K562 (cell line): ENCODE measurements around the gene DGCR8. TPM values are rescaled to one million over a fixed set of nuclear protein-coding genes. Genes with fewer than 3 reads are reported as not detected.

ENCODE experiments used
- ARHGAP35 ChIP-seq: fragments of 450-650 bp; IDR thresholded peaks from 2 replicates; pipeline ENCODE4 v1.6.1; 2018; ENCODE audit not compliant: partially characterized antibody
- ATF3 ChIP-seq, 2 experiments: fragments of 450-650 bp in 1 of 2; sonication (generic) in 1 of 2; formaldehyde crosslinking in 1 of 2; IDR thresholded peaks in 1 of 2; conservative IDR thresholded peaks in 1 of 2; 2 replicates each; pipeline versions ENCODE4 v1.6.1 to v1.8.1; 2016 to 2023; ENCODE audit warnings: mild to moderate bottlenecking in 2 of 2, moderate library complexity in 2 of 2, inconsistent platforms in 1 of 2, missing genetic modification reagents in 1 of 2
- ATF7 ChIP-seq: fragments of 450-650 bp; IDR thresholded peaks from 2 replicates; pipeline ENCODE4 v1.7.1; 2014; ENCODE audit warnings: mild to moderate bottlenecking, moderate library complexity
- E4F1 ChIP-seq: fragments of 250-450 bp; sonication (Bioruptor Pico); IDR thresholded peaks from 2 replicates; pipeline ENCODE4 v1.5.0; 2021; ENCODE audit warnings: mild to moderate bottlenecking, borderline replicate concordance
- FOXJ2 ChIP-seq: fragments of 200-800 bp; sonication (Bioruptor generic); IDR thresholded peaks from 2 replicates; pipeline ENCODE4 v1.6.1; 2016; ENCODE audit warnings: missing genetic modification characterization, missing compliant biosample characterization
- GABPB1 ChIP-seq: sonication (generic); formaldehyde crosslinking; IDR thresholded peaks from 2 replicates; pipeline ENCODE4 v1.8.0; 2022; ENCODE audit warnings: mild to moderate bottlenecking, missing genetic modification reagents
- HNRNPH1 ChIP-seq: fragments of 200-400 bp; formaldehyde crosslinking; optimal IDR thresholded peaks from 2 replicates; pipeline ENCODE3; 2017; ENCODE audit warnings: low read depth, mild to moderate bottlenecking, low read length, moderate library complexity
- MAFF ChIP-seq: IDR thresholded peaks from 2 replicates; pipeline ENCODE4 v1.6.1; 2012; ENCODE audit warnings: low read length, improper control_type of control experiment
- MTA3 ChIP-seq: fragments of 450-650 bp; formaldehyde crosslinking; IDR thresholded peaks from 2 replicates; pipeline ENCODE4 v1.6.1; 2017; ENCODE audit warnings: mild to moderate bottlenecking, borderline replicate concordance
- RBM14 ChIP-seq: fragments of 200-400 bp; formaldehyde crosslinking; IDR thresholded peaks from 2 replicates; pipeline ENCODE4 v1.6.1; 2018; ENCODE audit warnings: low read depth, mild to moderate bottlenecking, low read length, moderate library complexity, borderline replicate concordance; ENCODE audit not compliant: insufficient read depth
- RBM39 ChIP-seq: fragments of 200-400 bp; formaldehyde crosslinking; optimal IDR thresholded peaks from 2 replicates; pipeline ENCODE3; 2018; ENCODE audit warnings: low read depth, low read length
- SMAD2 ChIP-seq: fragments of 150-350 bp; IDR thresholded peaks from 2 replicates; pipeline ENCODE4 v1.6.1; 2014; ENCODE audit warnings: low read depth, mild to moderate bottlenecking, low read length
- STAG1 ChIP-seq: sonication (generic); formaldehyde crosslinking; IDR thresholded peaks from 2 replicates; pipeline ENCODE4 v1.5.0; 2020; ENCODE audit warnings: missing genetic modification reagents, borderline replicate concordance
- TARDBP ChIP-seq: fragments of 450-650 bp; IDR thresholded peaks from 2 replicates; pipeline ENCODE4 v1.6.1; 2016
- TRIM28 ChIP-seq: fragments of 450-650 bp; IDR thresholded peaks from 2 replicates; pipeline ENCODE4 v1.6.1; 2017
- U2AF1 ChIP-seq: fragments of 200-400 bp; formaldehyde crosslinking; optimal IDR thresholded peaks from 2 replicates; pipeline ENCODE3; 2017; ENCODE audit warnings: mild to moderate bottlenecking, low read depth, low read length, moderate library complexity
- YY1 ChIP-seq, 3 experiments: IDR thresholded peaks; 2 replicates each; pipeline ENCODE4 v1.6.1; 2011; ENCODE audit warnings: low read length in 2 of 3, mild to moderate bottlenecking in 2 of 3, moderate library complexity in 2 of 3, borderline replicate concordance in 1 of 3, control low read depth in 1 of 3, low read depth in 1 of 3; ENCODE audit not compliant: insufficient read depth in 3 of 3, insufficient replicate concordance in 2 of 3, control insufficient read depth in 1 of 3, insufficient read length in 1 of 3; ENCODE audit errors: extremely low read depth in 1 of 3
- ZNF212 ChIP-seq: fragments of 450-650 bp; formaldehyde crosslinking; IDR thresholded peaks from 2 replicates; pipeline ENCODE4 v1.4.0; 2020; ENCODE audit warnings: mild to moderate bottlenecking
- ZNF274 ChIP-seq: IDR thresholded peaks from 2 replicates; pipeline ENCODE4 v1.6.1; 2011; ENCODE audit warnings: low read depth, mild to moderate bottlenecking, low read length, moderate library complexity, borderline replicate concordance
- ZNF282 ChIP-seq: sonication (generic); formaldehyde crosslinking; IDR thresholded peaks from 2 replicates; pipeline ENCODE4 v1.8.1; 2023; ENCODE audit warnings: missing genetic modification reagents
- ZNF347 ChIP-seq: fragments of 450-650 bp; formaldehyde crosslinking; IDR thresholded peaks from 2 replicates; pipeline ENCODE4 v1.4.0; 2020; ENCODE audit warnings: low read depth, mild to moderate bottlenecking, moderate library complexity
- ZNF785 ChIP-seq: fragments of 250-450 bp; sonication (Bioruptor Pico); IDR thresholded peaks from 2 replicates; pipeline ENCODE4 v1.4.0; 2020; ENCODE audit warnings: mild to moderate bottlenecking
- polyA plus RNA-seq, 8 experiments: library from polyadenylated mRNA; depleted of rRNA in 4 of 8; stranded (reverse) in 5 of 8; unstranded in 3 of 8; fragments of >200 nt; fragmentation: Nextera tagmentation in 2 of 8; fragmentation: Illumina TruSeq in 1 of 8; extraction: Ambion mirVana in 2 of 8; extraction: Trizol in 1 of 8; gene quantifications; 2 replicates each; pipeline versions ENCODE4 v1.2.1 to v1.2.3, GENCODE V29; 2011 to 2014; ENCODE audit warnings: inconsistent platforms in 1 of 8, missing spikeins in 1 of 8
- total RNA-seq, 7 experiments: library from RNA; depleted of rRNA in 6 of 7; stranded (reverse); fragments of >200 nt in 6 of 7; fragmentation: Illumina TruSeq in 2 of 7; extraction: Trizol in 2 of 7; gene quantifications; 2 replicates each; pipeline versions ENCODE4 v1.2.1 to v1.2.3, GENCODE V29; 2011 to 2021; ENCODE audit warnings: low replicate concordance in 1 of 7
- TF ChIP-seq, protein P1 (sequence below): fragments of 450-650 bp; IDR thresholded peaks from 2 replicates; pipeline ENCODE4 v1.6.1; 2016; ENCODE audit warnings: missing biosample characterization, missing genetic modification characterization

Gene DGCR8
- total and polyA plus RNA-seq, 9 of the 15 experiments (the other 6 are each of a cell fraction or from before 2014, with no cell fraction given): 5.9 to 144 (median 80.1) TPM

DNA sequence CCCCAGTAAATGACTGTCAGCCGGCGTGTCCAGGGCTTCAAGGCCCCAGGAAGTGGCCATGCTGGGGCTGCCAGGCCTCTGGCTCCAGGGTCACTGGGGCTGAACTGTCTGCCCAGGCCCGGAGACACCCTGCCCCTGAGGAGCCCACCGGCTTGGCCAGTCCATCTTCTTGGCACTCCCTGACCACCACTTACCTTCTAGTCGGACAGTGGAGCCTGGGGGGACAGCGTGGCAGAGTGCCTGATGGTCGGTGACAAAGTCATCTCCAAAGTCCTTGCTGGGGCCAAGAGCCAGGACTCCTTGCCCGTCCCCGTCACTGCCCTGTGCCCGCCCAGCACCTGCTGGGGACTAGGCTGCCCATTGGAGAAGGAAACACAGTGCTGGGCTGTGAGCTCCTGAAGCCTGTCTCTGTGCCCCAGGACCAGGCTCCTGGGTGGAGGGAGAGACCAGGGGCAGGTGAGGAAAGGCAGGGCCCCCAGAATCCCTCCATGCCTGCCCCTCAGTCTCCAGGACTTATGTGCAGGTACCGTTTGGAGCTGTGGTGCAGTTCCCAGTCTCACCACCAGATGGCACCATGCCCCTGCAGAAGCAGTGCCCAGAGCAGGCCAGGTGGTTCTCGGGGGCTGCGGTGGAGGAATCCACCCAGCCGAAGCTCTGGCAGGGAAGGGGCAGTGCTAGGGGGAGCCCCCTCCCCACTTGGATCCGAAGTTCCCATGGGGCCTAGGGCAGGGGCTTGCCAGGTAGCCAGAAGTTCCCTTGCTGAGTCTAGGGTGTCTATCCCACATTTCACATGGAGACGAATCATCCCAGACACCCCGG lies 76.8 kb downstream of the DGCR8 start (continued):
- TF ChIP-seq MTA3 (peak; percentile 89; the same call in 1 of the 2 replicates), TARDBP (peak; percentile 91), GABPB1 (CRISPR knock-in tag) (peak; percentile 82), ATF3 (IDR thresholded peaks at IDR 0.05) (no peak), ATF3 (CRISPR knock-in tag; conservative IDR thresholded peaks at IDR 0.05) (peak; percentile 74), YY1 (IDR thresholded peaks at IDR 0.05; ENCODE audit: borderline replicate concordance in 1 of 3, control insufficient read depth in 1 of 3, extremely low read depth in 1 of 3, insufficient read depth in 3 of 3, insufficient read length in 1 of 3, insufficient replicate concordance in 2 of 3, low read depth in 1 of 3, low read length in 2 of 3) (peak in 1 of 3 experiments; percentile 21), TRIM28 (no peak), ZNF274 (no peak), SMAD2 (no peak), ATF7 (peak; percentile 78; the same call in 1 of the 2 replicates), RBM39 (peak; percentile 98), STAG1 (peak; percentile 100), ZNF212 (CRISPR knock-in tag) (peak; percentile 55; the same call in 1 of the 2 replicates), U2AF1 (no peak), HNRNPH1 (no peak), RBM14 (no peak), FOXJ2 (tag) (no peak), ZNF785 (CRISPR knock-in tag) (no peak), ZNF347 (0 out of 2 replicates have a peak, but pooled peaks have one; percentile 46), MAFF (no peak), ARHGAP35 (no peak), ZNF282 (CRISPR knock-in tag) (0 out of 2 replicates have a peak, but pooled peaks have one; percentile 57), E4F1 (no peak)
- TF ChIP-seq, protein P1, sequence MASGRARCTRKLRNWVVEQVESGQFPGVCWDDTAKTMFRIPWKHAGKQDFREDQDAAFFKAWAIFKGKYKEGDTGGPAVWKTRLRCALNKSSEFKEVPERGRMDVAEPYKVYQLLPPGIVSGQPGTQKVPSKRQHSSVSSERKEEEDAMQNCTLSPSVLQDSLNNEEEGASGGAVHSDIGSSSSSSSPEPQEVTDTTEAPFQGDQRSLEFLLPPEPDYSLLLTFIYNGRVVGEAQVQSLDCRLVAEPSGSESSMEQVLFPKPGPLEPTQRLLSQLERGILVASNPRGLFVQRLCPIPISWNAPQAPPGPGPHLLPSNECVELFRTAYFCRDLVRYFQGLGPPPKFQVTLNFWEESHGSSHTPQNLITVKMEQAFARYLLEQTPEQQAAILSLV: no peak
